ENCODE data around the gene MFF. TPM values are rescaled to one million over a fixed set of nuclear protein-coding genes. Genes with fewer than 3 reads are reported as not detected.

MFF gene
- polyA plus RNA-seq, 1 experiment: 255 TPM

- no peaks in the 10 kb centered on the region for H3K9me3 ChIP-seq (ENCODE audit: control insufficient read depth, insufficient read depth, low read length)
- H3K27ac ChIP-seq (ENCODE audit: low read depth, low read length): no peak overlapping the region
- no peaks in the 10 kb centered on the region for H3K27me3 ChIP-seq (ENCODE audit: control insufficient read depth, insufficient read depth, low read length)
- POLR2A ChIA-PET: no interaction called here
- no peak for TF ChIP-seq CTCF (IDR thresholded peaks at IDR 0.05; ENCODE audit: low read depth, low read length)
- no peak overlapping the region for H3K4me3 ChIP-seq (ENCODE audit: low read depth, low read length)
- CTCF ChIA-PET: interaction anchor here (4.2 kb wide), 1 partner anchor 10 kb away, joined by 26 read pairs; no protein-coding TSS in a partner anchor
- no peak for DNase-seq (ENCODE audit: low read depth, low spot score)
Observed at GRCh38 chr2:227395556-227395955, 70.5 kb downstream of the MFF start.

DNA sequence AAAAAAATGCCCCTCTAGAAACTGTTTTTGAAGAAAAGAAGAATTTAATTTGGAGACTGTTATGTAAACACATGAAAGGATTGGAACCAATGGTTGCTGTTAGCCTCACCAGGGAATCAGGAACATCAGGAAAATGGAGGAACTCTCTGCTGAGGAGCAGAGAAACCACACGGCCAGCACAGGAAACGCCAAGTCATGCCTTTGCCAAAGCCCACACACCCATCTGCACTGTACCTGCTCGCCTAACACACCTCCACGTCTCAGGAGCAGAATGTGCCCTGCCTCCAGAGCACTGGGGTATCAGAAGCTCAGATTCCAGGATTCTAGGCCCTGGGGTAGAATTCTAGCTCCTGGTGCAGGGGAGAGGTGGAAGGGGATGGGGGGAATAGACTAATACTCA lies 72.5 kb downstream of the MFF start:
- DNase-seq (ENCODE audit: low read depth, low spot score): no peak
- no peak for TF ChIP-seq CTCF (IDR thresholded peaks at IDR 0.05; ENCODE audit: low read depth, low read length)
- POLR2A ChIA-PET: no interaction called here
- no peaks in the 10 kb centered on the region for H3K27me3 ChIP-seq (ENCODE audit: control insufficient read depth, insufficient read depth, low read length)
- H3K27ac ChIP-seq (ENCODE audit: low read depth, low read length): no peak overlapping the region
- no peak overlapping the region for H3K4me3 ChIP-seq (ENCODE audit: low read depth, low read length)
- CTCF ChIA-PET: interaction anchor here (2.3 kb wide), 1 partner anchor 8 kb away, joined by 8 read pairs; no protein-coding TSS in a partner anchor
- no peaks in the 10 kb centered on the region for H3K9me3 ChIP-seq (ENCODE audit: control insufficient read depth, insufficient read depth, low read length)

- no peak for DNase-seq (ENCODE audit: low read depth, low spot score)
- CTCF ChIA-PET: interaction anchor here (0.6 to 1.0 kb wide), 4 partner anchors 30 to 375 kb away, joined by 3 read pairs; no protein-coding TSS in a partner anchor
- H3K27ac ChIP-seq (ENCODE audit: low read depth, low read length): no peak overlapping the region
- POLR2A ChIA-PET: no interaction called here
- TF ChIP-seq CTCF (IDR thresholded peaks at IDR 0.05; ENCODE audit: low read depth, low read length): no peak
- no peaks in the 10 kb centered on the region for H3K9me3 ChIP-seq (ENCODE audit: control insufficient read depth, insufficient read depth, low read length)
- H3K4me3 ChIP-seq (ENCODE audit: low read depth, low read length): no peak overlapping the region
- H3K27me3 ChIP-seq (ENCODE audit: control insufficient read depth, insufficient read depth, low read length): no peaks in the 10 kb centered on the region
Observed at GRCh38 chr2:227398684-227399670, 73.9 kb downstream of the MFF start.

- Histone ChIP-seq H3K4me3 (ENCODE audit: low read depth, low read length) (no peak overlapping the region), H3K27ac (ENCODE audit: low read depth, low read length) (no peak overlapping the region), H3K27me3 (ENCODE audit: control insufficient read depth, insufficient read depth, low read length) (no peaks in the 10 kb centered on the region), H3K9me3 (ENCODE audit: control insufficient read depth, insufficient read depth, low read length) (no peaks in the 10 kb centered on the region)
- no peak for TF ChIP-seq CTCF (IDR thresholded peaks at IDR 0.05; ENCODE audit: low read depth, low read length)
- ChIA-PET CTCF (interaction anchor here (2.2 kb wide), 1 partner anchor 364 kb away, joined by 8 read pairs; no protein-coding TSS in a partner anchor), POLR2A (interaction anchor here (0.7 kb wide), 1 partner anchor 57 kb away, joined by 5 read pairs; no protein-coding TSS in a partner anchor)
- DNase-seq (ENCODE audit: low read depth, low spot score): no peak
Observed at GRCh38 chr2:227401550-227401949, 76.5 kb downstream of the MFF start.

DNA sequence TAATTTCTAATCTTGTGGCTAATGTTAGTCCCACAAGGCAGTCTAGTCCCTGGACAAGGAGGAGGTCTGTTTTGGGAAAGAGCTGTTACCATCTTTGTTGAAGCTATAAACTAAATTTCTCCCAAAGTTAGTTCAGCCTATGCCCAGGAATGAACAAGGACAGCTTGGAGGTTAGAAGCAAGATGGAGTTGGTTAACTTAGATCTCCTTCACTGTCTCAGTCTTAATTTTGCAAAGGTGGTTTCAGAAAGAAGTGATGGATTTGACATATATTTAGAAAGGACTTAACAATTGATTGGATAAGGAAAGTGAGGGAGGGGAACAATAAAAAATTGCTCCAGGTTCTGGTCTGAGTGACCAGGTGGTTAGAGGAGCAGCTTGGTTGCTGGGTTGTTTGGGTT lies 77.3 kb downstream of the MFF start:
- TF ChIP-seq CTCF (IDR thresholded peaks at IDR 0.05; ENCODE audit: low read depth, low read length): no peak
- H3K27ac ChIP-seq (ENCODE audit: low read depth, low read length): no peak overlapping the region
- no peaks in the 10 kb centered on the region for H3K9me3 ChIP-seq (ENCODE audit: control insufficient read depth, insufficient read depth, low read length)
- no peaks in the 10 kb centered on the region for H3K27me3 ChIP-seq (ENCODE audit: control insufficient read depth, insufficient read depth, low read length)
- no peak overlapping the region for H3K4me3 ChIP-seq (ENCODE audit: low read depth, low read length)
- no peak for DNase-seq (ENCODE audit: low read depth, low spot score)
- CTCF ChIA-PET: interaction anchor here (1.0 to 2.2 kb wide), 2 partner anchors 256 to 363 kb away, joined by 5 to 8 read pairs; no protein-coding TSS in a partner anchor
- POLR2A ChIA-PET: no interaction called here
